HepG2 (cell line): ENCODE results near the gene HSD17B8. TPM values are rescaled to one million over a fixed set of nuclear protein-coding genes. Genes with fewer than 3 reads are reported as not detected.
A peak's percentile ranks its signal among the peaks of the same experiment; 100 is the strongest.

Source experiments
- ATAC-seq: fragments of 200-7000 bp; cut with Tn5 transposase; 3 replicates; pipeline ENCODE4 v1.9.1; 2020; ENCODE audit warnings: mild to moderate bottlenecking, moderate library complexity
- BruUV-seq: library from RNA; stranded (reverse); fragments of 400-500 nt; replicated peaks from 2 replicates; lab custom pipeline; 2021; lab: Mats Ljungman, UMichigan
- CTCF ChIA-PET: fragments of 300-600 bp; formaldehyde crosslinking; extraction: SDS; loops from one replicate; lab custom pipeline; 2021; ENCODE audit warnings: low total read pairs, inconsistent platforms, low intra/inter-chr PET ratio; lab: Yijun Ruan, JAX
- POLR2A ChIA-PET: fragments of 350-600 bp; sonication (Branson Sonifier 250); formaldehyde crosslinking; loops from one replicate; lab custom pipeline; 2020; ENCODE audit warnings: antibody characterized with exemption, inconsistent platforms; lab: Yijun Ruan, JAX
- DNase-seq: peaks from one replicate; pipeline ENCODE4 v3.0.0-alpha.2; 2015; ENCODE audit warnings: low spot score
- FAIRE-seq: peaks from 3 replicates; lab custom pipeline; 2011; peaks lifted over from hg19 to GRCh38; lab: Jason Lieb, UNC
- H2AFZ ChIP-seq: one replicate; pipeline ENCODE4 v1.6.1; 2011; ENCODE audit warnings: low read length, inconsistent platforms
- H3K27ac ChIP-seq: fragments of 300-600 bp; 3 replicates; pipeline ENCODE4 v1.8.0; 2011; ENCODE audit warnings: mixed run types, mild to moderate bottlenecking, mixed read lengths, low read length, inconsistent platforms; ENCODE audit not compliant: insufficient read depth; ENCODE audit errors: extremely low read length
- H3K27me3 ChIP-seq, 2 experiments: fragments of 200-600 bp in 1 of 2; 2 replicates in 1 of 2; 3 replicates in 1 of 2; pipeline versions ENCODE4 v1.6.0 to v1.8.0; 2011; ENCODE audit warnings: low read length in 2 of 2, mild to moderate bottlenecking in 2 of 2, moderate library complexity in 2 of 2, inconsistent platforms in 1 of 2; ENCODE audit not compliant: insufficient read depth in 2 of 2, control insufficient read depth in 1 of 2
- H3K36me3 ChIP-seq, 2 experiments: fragments of 200-600 bp in 1 of 2; replicated peaks in 1 of 2; 2 replicates in 1 of 2; 3 replicates in 1 of 2; pipeline versions ENCODE4 v1.5.1 to v1.8.0; 2011; ENCODE audit warnings: low read length in 2 of 2, inconsistent platforms in 1 of 2; ENCODE audit not compliant: insufficient read depth in 2 of 2, control insufficient read depth in 1 of 2
- H3K4me1 ChIP-seq: 2 replicates; pipeline ENCODE4 v1.5.1; 2012; ENCODE audit warnings: low read length, inconsistent platforms; ENCODE audit not compliant: insufficient read depth
- H3K4me2 ChIP-seq: 2 replicates; pipeline ENCODE4 v1.6.0; 2011; ENCODE audit warnings: low read depth, low read length, inconsistent platforms
- H3K4me3 ChIP-seq, 3 experiments: fragments of 200-600 bp in 1 of 3; sonication (generic), shearing (Covaris generic) in 1 of 3; replicated peaks in 1 of 3; 2 replicates each; pipeline ENCODE4 v1.5.1; 2011 to 2016; ENCODE audit warnings: low read length in 3 of 3, inconsistent platforms in 2 of 3, low read depth in 2 of 3, mild to moderate bottlenecking in 2 of 3, control low read depth in 1 of 3, mixed read lengths in 1 of 3; ENCODE audit not compliant: insufficient read depth in 1 of 3
- H3K79me2 ChIP-seq: one replicate; pipeline ENCODE4 v1.6.1; 2011; ENCODE audit warnings: low read length, inconsistent platforms; ENCODE audit not compliant: insufficient read depth
- H3K9ac ChIP-seq: 2 replicates; pipeline ENCODE4 v1.6.0; 2011; ENCODE audit warnings: mild to moderate bottlenecking, low read depth, low read length, inconsistent platforms; ENCODE audit not compliant: insufficient read depth
- H3K9me3 ChIP-seq: 2 replicates; pipeline ENCODE4 v1.5.1; 2012; ENCODE audit warnings: mild to moderate bottlenecking, low read length
- H4K20me1 ChIP-seq: 2 replicates; pipeline ENCODE4 v1.6.0; 2011; ENCODE audit warnings: inconsistent platforms, mild to moderate bottlenecking, low read length, moderate library complexity; ENCODE audit not compliant: insufficient read depth
- IRF2 ChIP-seq: IDR thresholded peaks from 2 replicates; pipeline ENCODE4 v1.6.1; 2018; ENCODE audit warnings: missing genetic modification reagents, missing compliant biosample characterization
- KDM4B ChIP-seq: sonication (generic); formaldehyde crosslinking; IDR thresholded peaks from 2 replicates; pipeline ENCODE4 v1.4.0; 2020; ENCODE audit warnings: missing genetic modification reagents
- NR1H2 ChIP-seq: sonication (generic); formaldehyde crosslinking; IDR thresholded peaks from 2 replicates; pipeline ENCODE4 v1.8.1; 2022; ENCODE audit warnings: low read depth, missing genetic modification reagents, borderline replicate concordance
- PRMT3 ChIP-seq: sonication (generic); formaldehyde crosslinking; IDR thresholded peaks from 2 replicates; pipeline ENCODE4 v1.8.1; 2022; ENCODE audit warnings: low read depth, mild to moderate bottlenecking, moderate library complexity, missing genetic modification reagents, borderline replicate concordance
- SIX4 ChIP-seq: sonication (generic); formaldehyde crosslinking; IDR thresholded peaks from 2 replicates; pipeline ENCODE4 v1.4.0; 2020; ENCODE audit warnings: missing genetic modification reagents
- SMAD3 ChIP-seq: sonication (generic); formaldehyde crosslinking; IDR thresholded peaks from 2 replicates; pipeline ENCODE4 v1.4.0; 2020; ENCODE audit warnings: missing genetic modification reagents
- SMC3 ChIP-seq: IDR thresholded peaks from 2 replicates; pipeline ENCODE4 v1.6.1; 2011; ENCODE audit warnings: low read length, improper control_type of control experiment
- TSC22D2 ChIP-seq: sonication (generic); formaldehyde crosslinking; IDR thresholded peaks from 2 replicates; pipeline ENCODE4 v1.5.1; 2020; ENCODE audit warnings: missing genetic modification reagents, mild to moderate bottlenecking, borderline replicate concordance
- WGBS: methylation state at CpG from one replicate; pipeline ENCODE4 v1.1.6; 2017; ENCODE audit warnings: low lambda C conversion rate; 5-methylcytosine and 5-hydroxymethylcytosine counted together
- in situ Hi-C: cut with HindIII; loops from 2 replicates; pipeline ENCODE4 v1.10.0; 2017; ENCODE audit warnings: low pct_unique_long_range_greater_than_20kb; ENCODE audit not compliant: extremely low pct_ligation_motif_present
- intact Hi-C: fragments of 100-400 bp; cut with micrococcal nuclease; formaldehyde crosslinking; loops from one replicate; pipeline ENCODE4 v1.10.0; 2022; ENCODE audit not compliant: unreplicated experiment
- polyA plus RNA-seq, 8 experiments: library from polyadenylated mRNA; depleted of rRNA in 3 of 8; stranded (reverse) in 7 of 8; unstranded in 1 of 8; fragments of >200 nt; fragmentation: Illumina TruSeq in 4 of 8; extraction: Trizol in 4 of 8; gene quantifications; 2 replicates each; pipeline versions ENCODE4 v1.2.1 to v1.2.3, GENCODE V29; 2011 to 2016; ENCODE audit warnings: low read depth in 4 of 8, missing spikeins in 1 of 8, mixed read lengths in 1 of 8; ENCODE audit not compliant: insufficient read depth in 1 of 8
- total RNA-seq, 5 experiments: library from RNA; depleted of rRNA; stranded (reverse); fragments of >200 nt; fragmentation: Illumina TruSeq; extraction: Trizol; gene quantifications; 2 replicates each; pipeline ENCODE4 v1.2.3, GENCODE V29; 2016; ENCODE audit warnings: low read depth in 1 of 5
- TF ChIP-seq, protein P1 (sequence below): sonication (generic); formaldehyde crosslinking; IDR thresholded peaks from 2 replicates; pipeline ENCODE4 v1.5.0; 2020; ENCODE audit warnings: mild to moderate bottlenecking, missing genetic modification reagents, moderate library complexity
- TF ChIP-seq, protein P2 (sequence below): sonication (generic); formaldehyde crosslinking; IDR thresholded peaks from 2 replicates; pipeline ENCODE4 v1.8.0; 2022; ENCODE audit warnings: low read depth, missing genetic modification reagents
- TF ChIP-seq, protein P3 (sequence below): sonication (generic); formaldehyde crosslinking; IDR thresholded peaks from 2 replicates; pipeline ENCODE4 v1.9.0; 2021; ENCODE audit warnings: mild to moderate bottlenecking, missing genetic modification reagents

HSD17B8 gene
- total and polyA plus RNA-seq, 2 of the 13 experiments (the other 11 are each of a cell fraction or from before 2014, with no cell fraction given), result 12.6 to 20.1 TPM

DNA sequence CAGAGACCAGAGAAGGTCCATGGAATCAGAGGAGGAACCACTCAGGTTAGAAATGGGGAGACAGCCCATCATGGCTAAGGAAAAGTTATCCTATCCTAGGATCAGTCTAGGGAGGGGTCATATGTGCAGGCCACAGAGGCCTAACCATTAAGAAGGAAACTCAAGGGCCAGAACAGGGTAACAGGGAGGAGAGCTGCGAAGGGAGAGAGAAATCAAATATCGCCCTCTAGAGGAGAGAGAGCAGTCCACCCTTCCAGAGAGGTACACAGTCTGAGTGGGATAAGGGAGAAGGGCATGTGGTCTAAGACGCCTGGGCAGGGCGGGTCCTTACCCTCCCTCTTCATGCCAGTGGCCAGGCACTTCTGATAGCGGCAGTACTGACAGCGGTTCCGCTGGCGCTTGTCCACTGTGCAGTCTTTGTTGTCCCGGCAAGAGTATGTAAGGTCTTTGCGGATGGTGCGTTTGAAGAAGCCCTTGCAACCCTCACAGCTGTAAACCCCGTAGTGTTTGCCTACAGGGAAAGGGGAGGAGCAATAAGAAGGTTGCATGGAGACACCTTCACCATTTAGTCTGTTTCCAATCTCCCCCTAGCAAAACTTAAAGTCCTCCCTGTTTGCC is 6.9 kb upstream of the HSD17B8 start:
- WGBS, result 14% methylated on average over 5 of the region's 12 CpGs
- no TSS peak for BruUV-seq
- Histone ChIP-seq H3K4me2 (peak overlapping the region; percentile 98), H2AFZ (no peak overlapping the region), H3K36me3 (peaks cover 24 to 41% of the 10 kb centered on the region in 2 experiments), H4K20me1 (peaks cover 19% of the 10 kb centered on the region), H3K79me2 (peaks cover 25% of the 10 kb centered on the region), H3K4me3 (peak overlapping the region; percentile 23 to 93 (median 25); a peak in 5 of 6 replicates), H3K4me1 (peaks cover 40% of the 10 kb centered on the region), H3K27me3 (peaks cover 0 to 4% of the 10 kb centered on the region in 2 experiments; a peak in 1 of 5 replicates), H3K9me3 (no peaks in the 10 kb centered on the region), H3K9ac (peak overlapping the region; percentile 45), H3K27ac (peak overlapping the region; percentile 99)
- FAIRE-seq (peak; percentile 79), DNase-seq (peak; percentile 80), ATAC-seq (peak; percentile 65)
- in situ Hi-C loops (no loop called here), intact Hi-C loops (loop anchor here (1.0 to 5.0 kb wide), 3 partner anchors 36 to 225 kb away; partner anchors contain the start of gene KIFC1)
- POLR2A ChIA-PET, result interaction anchor here (1.0 to 4.1 kb wide), 11 partner anchors 8 to 227 kb away, joined by 3 to 69 read pairs (median 12); partner anchors contain the start of genes BRD2, RGL2, RING1 and RPS18
- CTCF ChIA-PET, result interaction anchor here (0.6 to 1.7 kb wide), 3 partner anchors 16 to 51 kb away, joined by 3 to 11 read pairs (median 5); no protein-coding TSS in a partner anchor
- TF ChIP-seq SIX4 (CRISPR knock-in tag) (0 out of 2 replicates have a peak, but pooled peaks have one; percentile 14), KDM4B (CRISPR knock-in tag) (peak; percentile 79; the same call in 1 of the 2 replicates), TSC22D2 (0 out of 2 replicates have a peak, but pooled peaks have one; percentile 27), IRF2 (CRISPR knock-in tag) (peak; percentile 60; the same call in 1 of the 2 replicates), NR1H2 (CRISPR knock-in tag) (no peak), PRMT3 (CRISPR knock-in tag) (no peak), SMAD3 (0 out of 2 replicates have a peak, but pooled peaks have one; percentile 26), SMC3 (peak; percentile 72)
- TF ChIP-seq, protein P1, sequence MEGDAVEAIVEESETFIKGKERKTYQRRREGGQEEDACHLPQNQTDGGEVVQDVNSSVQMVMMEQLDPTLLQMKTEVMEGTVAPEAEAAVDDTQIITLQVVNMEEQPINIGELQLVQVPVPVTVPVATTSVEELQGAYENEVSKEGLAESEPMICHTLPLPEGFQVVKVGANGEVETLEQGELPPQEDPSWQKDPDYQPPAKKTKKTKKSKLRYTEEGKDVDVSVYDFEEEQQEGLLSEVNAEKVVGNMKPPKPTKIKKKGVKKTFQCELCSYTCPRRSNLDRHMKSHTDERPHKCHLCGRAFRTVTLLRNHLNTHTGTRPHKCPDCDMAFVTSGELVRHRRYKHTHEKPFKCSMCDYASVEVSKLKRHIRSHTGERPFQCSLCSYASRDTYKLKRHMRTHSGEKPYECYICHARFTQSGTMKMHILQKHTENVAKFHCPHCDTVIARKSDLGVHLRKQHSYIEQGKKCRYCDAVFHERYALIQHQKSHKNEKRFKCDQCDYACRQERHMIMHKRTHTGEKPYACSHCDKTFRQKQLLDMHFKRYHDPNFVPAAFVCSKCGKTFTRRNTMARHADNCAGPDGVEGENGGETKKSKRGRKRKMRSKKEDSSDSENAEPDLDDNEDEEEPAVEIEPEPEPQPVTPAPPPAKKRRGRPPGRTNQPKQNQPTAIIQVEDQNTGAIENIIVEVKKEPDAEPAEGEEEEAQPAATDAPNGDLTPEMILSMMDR (CRISPR knock-in tag), result peak; percentile 91
- TF ChIP-seq, protein P2, sequence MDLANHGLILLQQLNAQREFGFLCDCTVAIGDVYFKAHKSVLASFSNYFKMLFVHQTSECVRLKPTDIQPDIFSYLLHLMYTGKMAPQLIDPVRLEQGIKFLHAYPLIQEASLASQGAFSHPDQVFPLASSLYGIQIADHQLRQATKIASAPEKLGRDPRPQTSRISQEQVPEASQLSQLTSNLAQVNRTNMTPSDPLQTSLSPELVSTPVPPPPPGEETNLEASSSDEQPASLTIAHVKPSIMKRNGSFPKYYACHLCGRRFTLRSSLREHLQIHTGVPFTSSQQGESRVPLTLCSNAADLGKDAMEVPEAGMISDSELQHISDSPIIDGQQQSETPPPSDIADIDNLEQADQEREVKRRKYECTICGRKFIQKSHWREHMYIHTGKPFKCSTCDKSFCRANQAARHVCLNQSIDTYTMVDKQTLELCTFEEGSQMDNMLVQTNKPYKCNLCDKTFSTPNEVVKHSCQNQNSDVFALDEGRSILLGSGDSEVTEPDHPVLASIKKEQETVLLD (CRISPR knock-in tag), result peak; percentile 5; the same call in 1 of the 2 replicates
- TF ChIP-seq, protein P3, sequence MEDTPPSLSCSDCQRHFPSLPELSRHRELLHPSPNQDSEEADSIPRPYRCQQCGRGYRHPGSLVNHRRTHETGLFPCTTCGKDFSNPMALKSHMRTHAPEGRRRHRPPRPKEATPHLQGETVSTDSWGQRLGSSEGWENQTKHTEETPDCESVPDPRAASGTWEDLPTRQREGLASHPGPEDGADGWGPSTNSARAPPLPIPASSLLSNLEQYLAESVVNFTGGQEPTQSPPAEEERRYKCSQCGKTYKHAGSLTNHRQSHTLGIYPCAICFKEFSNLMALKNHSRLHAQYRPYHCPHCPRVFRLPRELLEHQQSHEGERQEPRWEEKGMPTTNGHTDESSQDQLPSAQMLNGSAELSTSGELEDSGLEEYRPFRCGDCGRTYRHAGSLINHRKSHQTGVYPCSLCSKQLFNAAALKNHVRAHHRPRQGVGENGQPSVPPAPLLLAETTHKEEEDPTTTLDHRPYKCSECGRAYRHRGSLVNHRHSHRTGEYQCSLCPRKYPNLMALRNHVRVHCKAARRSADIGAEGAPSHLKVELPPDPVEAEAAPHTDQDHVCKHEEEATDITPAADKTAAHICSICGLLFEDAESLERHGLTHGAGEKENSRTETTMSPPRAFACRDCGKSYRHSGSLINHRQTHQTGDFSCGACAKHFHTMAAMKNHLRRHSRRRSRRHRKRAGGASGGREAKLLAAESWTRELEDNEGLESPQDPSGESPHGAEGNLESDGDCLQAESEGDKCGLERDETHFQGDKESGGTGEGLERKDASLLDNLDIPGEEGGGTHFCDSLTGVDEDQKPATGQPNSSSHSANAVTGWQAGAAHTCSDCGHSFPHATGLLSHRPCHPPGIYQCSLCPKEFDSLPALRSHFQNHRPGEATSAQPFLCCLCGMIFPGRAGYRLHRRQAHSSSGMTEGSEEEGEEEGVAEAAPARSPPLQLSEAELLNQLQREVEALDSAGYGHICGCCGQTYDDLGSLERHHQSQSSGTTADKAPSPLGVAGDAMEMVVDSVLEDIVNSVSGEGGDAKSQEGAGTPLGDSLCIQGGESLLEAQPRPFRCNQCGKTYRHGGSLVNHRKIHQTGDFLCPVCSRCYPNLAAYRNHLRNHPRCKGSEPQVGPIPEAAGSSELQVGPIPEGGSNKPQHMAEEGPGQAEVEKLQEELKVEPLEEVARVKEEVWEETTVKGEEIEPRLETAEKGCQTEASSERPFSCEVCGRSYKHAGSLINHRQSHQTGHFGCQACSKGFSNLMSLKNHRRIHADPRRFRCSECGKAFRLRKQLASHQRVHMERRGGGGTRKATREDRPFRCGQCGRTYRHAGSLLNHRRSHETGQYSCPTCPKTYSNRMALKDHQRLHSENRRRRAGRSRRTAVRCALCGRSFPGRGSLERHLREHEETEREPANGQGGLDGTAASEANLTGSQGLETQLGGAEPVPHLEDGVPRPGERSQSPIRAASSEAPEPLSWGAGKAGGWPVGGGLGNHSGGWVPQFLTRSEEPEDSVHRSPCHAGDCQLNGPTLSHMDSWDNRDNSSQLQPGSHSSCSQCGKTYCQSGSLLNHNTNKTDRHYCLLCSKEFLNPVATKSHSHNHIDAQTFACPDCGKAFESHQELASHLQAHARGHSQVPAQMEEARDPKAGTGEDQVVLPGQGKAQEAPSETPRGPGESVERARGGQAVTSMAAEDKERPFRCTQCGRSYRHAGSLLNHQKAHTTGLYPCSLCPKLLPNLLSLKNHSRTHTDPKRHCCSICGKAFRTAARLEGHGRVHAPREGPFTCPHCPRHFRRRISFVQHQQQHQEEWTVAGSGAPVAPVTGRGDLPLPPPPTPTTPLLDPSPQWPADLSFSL (CRISPR knock-in tag), result 0 out of 2 replicates have a peak, but pooled peaks have one; percentile 40
